AG04450 (cell line): ENCODE data around the gene ANKS3. TPM values are rescaled to one million over a fixed set of nuclear protein-coding genes. Genes with fewer than 3 reads are reported as not detected.

Experiments used
- CTCF ChIA-PET: fragments of 300-600, 350-600 bp; formaldehyde crosslinking; extraction: SDS; loops from one replicate; lab custom pipeline; 2022; ENCODE audit warnings: antibody characterized with exemption, inconsistent platforms; lab: Charles Lee
- POLR2A ChIA-PET: fragments of 350-600 bp; formaldehyde crosslinking; extraction: SDS; loops from one replicate; lab custom pipeline; 2021; ENCODE audit warnings: antibody characterized with exemption, inconsistent platforms; lab: Yijun Ruan, JAX
- DNase-seq: peaks from one replicate; pipeline ENCODE4 v3.0.0-alpha.2; 2011; ENCODE audit warnings: low read depth, low spot score
- H3K27ac ChIP-seq: one replicate; pipeline ENCODE4 v1.5.1; 2012; ENCODE audit warnings: low read depth, low read length, control low read depth
- H3K27me3 ChIP-seq: one replicate; pipeline ENCODE4 v1.6.0; 2012; ENCODE audit warnings: low read length; ENCODE audit not compliant: control insufficient read depth, insufficient read depth
- H3K4me3 ChIP-seq: 2 replicates; pipeline ENCODE4 v1.5.1; 2011; ENCODE audit warnings: mild to moderate bottlenecking, low read depth, low read length, control low read depth
- H3K9me3 ChIP-seq: 2 replicates; pipeline ENCODE4 v1.5.1; 2012; ENCODE audit warnings: low read length; ENCODE audit not compliant: control insufficient read depth, insufficient read depth
- CTCF ChIP-seq: IDR thresholded peaks from 2 replicates; pipeline ENCODE4 v1.5.1; 2011; ENCODE audit warnings: low read depth, low read length, control low read depth, inconsistent platforms
- polyA plus RNA-seq: library from polyadenylated mRNA; depleted of rRNA; stranded (reverse); fragments of >200 nt; gene quantifications from 2 replicates; pipeline ENCODE4 v1.2.3, GENCODE V29; 2011

ANKS3 gene
- polyA plus RNA-seq, 1 experiment = 14.0 TPM

DNA sequence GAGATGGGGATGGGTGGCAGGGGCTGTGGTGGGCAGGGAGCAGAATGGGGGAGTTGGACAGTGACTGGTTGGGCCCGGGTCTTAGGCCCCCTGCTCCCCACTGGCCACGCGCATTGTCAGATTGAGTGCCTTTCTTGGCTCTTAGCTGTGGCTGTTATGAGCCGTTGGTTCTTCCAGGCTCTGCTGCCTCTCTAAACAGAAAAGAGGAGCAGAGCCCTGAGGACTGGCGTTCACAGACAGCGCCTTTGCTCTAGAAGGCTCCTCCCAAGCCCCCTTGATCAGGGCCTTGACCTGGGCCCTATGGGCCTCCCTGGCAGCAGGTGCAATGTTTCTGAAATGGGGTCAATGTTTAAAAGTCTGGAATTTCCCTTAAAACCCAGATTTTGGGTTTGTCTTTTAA is 55.5 kb downstream of the ANKS3 start:
- CTCF ChIA-PET = no interaction called here
- POLR2A ChIA-PET = no interaction called here
- TF ChIP-seq CTCF = no peak
- Histone ChIP-seq H3K27me3 (no peaks in the 10 kb centered on the region), H3K27ac (no peak overlapping the region), H3K4me3 (no peak overlapping the region), H3K9me3 (no peaks in the 10 kb centered on the region; the same call in 1 of the 2 replicates)
- DNase-seq = no peak

GRCh38 chr16:4677994-4678393 is 56.1 kb downstream of the ANKS3 start:
- H3K4me3 ChIP-seq = no peak overlapping the region
- H3K27ac ChIP-seq = no peak overlapping the region
- CTCF ChIA-PET = no interaction called here
- H3K27me3 ChIP-seq = no peaks in the 10 kb centered on the region
- POLR2A ChIA-PET = interaction anchor here (0.6 kb wide), 1 partner anchor 72 kb away, joined by 4 read pairs; no protein-coding TSS in a partner anchor
- DNase-seq = no peak
- no peak for TF ChIP-seq CTCF
- H3K9me3 ChIP-seq = no peaks in the 10 kb centered on the region; the same call in 1 of the 2 replicates

GRCh38 chr16:4677390-4677789 is 56.7 kb downstream of the ANKS3 start:
- no peak for TF ChIP-seq CTCF
- CTCF ChIA-PET = no interaction called here
- DNase-seq = no peak
- POLR2A ChIA-PET = no interaction called here
- no peaks in the 10 kb centered on the region; the same call in 1 of the 2 replicates for H3K9me3 ChIP-seq
- no peak overlapping the region for H3K4me3 ChIP-seq
- no peak overlapping the region for H3K27ac ChIP-seq
- H3K27me3 ChIP-seq = no peaks in the 10 kb centered on the region

- ChIA-PET CTCF (no interaction called here), POLR2A (no interaction called here)
- Histone ChIP-seq H3K4me3 (no peak overlapping the region), H3K27me3 (no peaks in the 10 kb centered on the region), H3K27ac (no peak overlapping the region), H3K9me3 (no peaks in the 10 kb centered on the region; the same call in 1 of the 2 replicates)
- no peak for DNase-seq
- no peak for TF ChIP-seq CTCF
Measured at GRCh38 chr16:4676831-4677230, 57.2 kb downstream of the ANKS3 start.

- TF ChIP-seq CTCF = no peak
- Histone ChIP-seq H3K27ac (no peak overlapping the region), H3K27me3 (no peaks in the 10 kb centered on the region), H3K9me3 (no peaks in the 10 kb centered on the region; the same call in 1 of the 2 replicates), H3K4me3 (no peak overlapping the region)
- ChIA-PET CTCF (no interaction called here), POLR2A (no interaction called here)
- DNase-seq = no peak
Measured at GRCh38 chr16:4675864-4676786, 57.9 kb downstream of the ANKS3 start.
